Prostate gland (tissue), 2 donors: ENCODE results near the gene RFT1. TPM values are rescaled to one million over a fixed set of nuclear protein-coding genes. Genes with fewer than 3 reads are reported as not detected.

ENCODE experiments used
- DNase-seq: peaks from one replicate; pipeline ENCODE4 v3.0.0-alpha.2; 2019; ENCODE audit warnings: low spot score
- H3K27ac ChIP-seq, 2 donors: fragments of 200-600 bp; sonication (generic); 2 replicates each; pipeline ENCODE4 v1.5.1; 2017 to 2019
- H3K27me3 ChIP-seq: fragments of 200-600 bp; sonication (generic); replicated peaks from 2 replicates; pipeline ENCODE4 v1.5.1; 2019; ENCODE audit not compliant: insufficient read depth
- H3K36me3 ChIP-seq, 2 donors: fragments of 200-600 bp; sonication (generic); 1 replicate in 1 of 2; 2 replicates in 1 of 2; pipeline versions ENCODE4 v1.5.1 to v1.8.1; 2017 to 2019
- H3K4me1 ChIP-seq: fragments of 200-600 bp; sonication (generic); replicated peaks from 2 replicates; pipeline ENCODE4 v1.5.1; 2019
- H3K4me3 ChIP-seq, 2 donors: fragments of 200-600 bp; sonication (generic); 2 replicates each; pipeline ENCODE4 v1.5.1; 2017 to 2019
- H3K9me3 ChIP-seq: fragments of 200-600 bp; sonication (generic); 2 replicates; pipeline ENCODE4 v1.5.1; 2017
- CTCF ChIP-seq, 4 experiments: fragments of 200-600 bp in 2 of 4; fragments of 450-650 bp in 2 of 4; sonication (generic) in 2 of 4; IDR thresholded peaks; 1 replicate in 3 of 4; 2 replicates in 1 of 4; pipeline ENCODE4 v1.5.1; 2016 to 2019; ENCODE audit warnings: antibody characterized with exemption in 4 of 4, mild to moderate bottlenecking in 2 of 4, moderate library complexity in 2 of 4
- POLR2A ChIP-seq: fragments of 450-650 bp; IDR thresholded peaks from one replicate; pipeline ENCODE4 v1.6.1; 2016; ENCODE audit warnings: antibody characterized with exemption, mild to moderate bottlenecking
- POLR2AphosphoS5 ChIP-seq: sonication (generic); formaldehyde crosslinking; IDR thresholded peaks from one replicate; pipeline ENCODE4 v1.6.1; 2017; ENCODE audit warnings: antibody characterized with exemption
- WGBS: methylation state at CpG from one replicate; pipeline ENCODE4 v1.1.5; 2018; 5-methylcytosine and 5-hydroxymethylcytosine counted together
- intact Hi-C: fragments of 100-400 bp; cut with DNase I; formaldehyde crosslinking; loops from one replicate; pipeline ENCODE4 v1.14.2; 2022
- total RNA-seq, 2 donors: library from RNA; depleted of rRNA; stranded (reverse); fragments of >200 nt; gene quantifications; one replicate each; pipeline ENCODE4 v1.1.0, GENCODE V29; 2016

The RFT1 gene
- total RNA-seq, 2 donors from 2014 or later, result 10.3 to 31.1 TPM

GRCh38 chr3:53139906-53140846, 9.9 kb upstream of the RFT1 start:
- intact Hi-C loops, result no loop called here
- TF ChIP-seq CTCF (IDR thresholded peaks at IDR 0.05) (no peak), POLR2A (no peak), POLR2AphosphoS5 (no peak)
- Histone ChIP-seq H3K27ac (no peak overlapping the region), H3K9me3 (no peaks in the 10 kb centered on the region), H3K27me3 (no peaks in the 10 kb centered on the region), H3K36me3 (no peaks in the 10 kb centered on the region), H3K4me3 (no peak overlapping the region), H3K4me1 (peaks cover 19% of the 10 kb centered on the region)
- WGBS, result 47% methylated on average over 6 of the region's 6 CpGs
- no peak for DNase-seq

- Histone ChIP-seq H3K27me3 (no peaks in the 10 kb centered on the region), H3K36me3 (no peaks in the 10 kb centered on the region), H3K27ac (no peak overlapping the region), H3K9me3 (no peaks in the 10 kb centered on the region), H3K4me1 (peaks cover 17% of the 10 kb centered on the region), H3K4me3 (no peak overlapping the region)
- TF ChIP-seq POLR2A, result no peak
- DNase-seq, result no peak
- intact Hi-C loops, result no loop called here
- WGBS, result 95% methylated on average over 4 of the region's 4 CpGs
Observed at GRCh38 chr3:53137835-53138446, 7.7 kb upstream of the RFT1 start.

GRCh38 chr3:53137221-53137620, 7.0 kb upstream of the RFT1 start:
- no peak for DNase-seq
- H3K27ac ChIP-seq, result no peak overlapping the region
- intact Hi-C loops, result no loop called here
- WGBS, result 62% methylated on average over 2 of the region's 2 CpGs
- no peaks in the 10 kb centered on the region for H3K9me3 ChIP-seq
- TF ChIP-seq POLR2A (no peak), POLR2AphosphoS5 (no peak), CTCF (IDR thresholded peaks at IDR 0.05) (no peak)
- H3K4me1 ChIP-seq, result peaks cover 17% of the 10 kb centered on the region
- no peak overlapping the region for H3K4me3 ChIP-seq
- no peaks in the 10 kb centered on the region for H3K27me3 ChIP-seq
- H3K36me3 ChIP-seq, result no peaks in the 10 kb centered on the region

GRCh38 chr3:53134631-53135232, 4.5 kb upstream of the RFT1 start:
- DNase-seq, result peak; percentile 93
- WGBS, result 21% methylated on average over 6 of the region's 6 CpGs
- H3K4me3 ChIP-seq, result no peak overlapping the region
- peak overlapping the region; percentile 38 to 65 for H3K27ac ChIP-seq
- no peaks in the 10 kb centered on the region for H3K9me3 ChIP-seq
- intact Hi-C loops, result loop anchor here (1.0 kb wide), 1 partner anchor 58 kb away; no protein-coding TSS in a partner anchor
- H3K4me1 ChIP-seq, result peaks cover 17% of the 10 kb centered on the region
- no peaks in the 10 kb centered on the region for H3K27me3 ChIP-seq
- TF ChIP-seq CTCF (IDR thresholded peaks at IDR 0.05), result peak; percentile 56 to 97 (median 92)
- no peak for TF ChIP-seq POLR2A
- peak; percentile 84 for TF ChIP-seq POLR2AphosphoS5
- no peaks in the 10 kb centered on the region for H3K36me3 ChIP-seq

- Histone ChIP-seq H3K27me3 (no peaks in the 10 kb centered on the region), H3K4me1 (peaks cover 25% of the 10 kb centered on the region), H3K9me3 (no peaks in the 10 kb centered on the region), H3K36me3 (no peaks in the 10 kb centered on the region), H3K27ac (peak overlapping the region in 1 of 2 donors; percentile 4), H3K4me3 (no peak overlapping the region)
- intact Hi-C loops, result no loop called here
- TF ChIP-seq CTCF (IDR thresholded peaks at IDR 0.05), result no peak
- TF ChIP-seq POLR2A, result no peak
- no peak for TF ChIP-seq POLR2AphosphoS5
- WGBS, result 65% methylated on average over 5 of the region's 5 CpGs
- no peak for DNase-seq
Observed at GRCh38 chr3:53132347-53132746, 2.1 kb upstream of the RFT1 start.
